Measurements from ENCODE around the gene EEF1G.

EEF1G gene

GRCh38 chr11:62536301-62536957 lies 37.3 kb downstream of the EEF1G start:
- no peak for DNase-seq

- no peak for DNase-seq
These were observed 37.9 kb downstream of the EEF1G start for GRCh38 chr11:62535802-62536201.

GRCh38 chr11:62534779-62535545 lies 38.7 kb downstream of the EEF1G start:
- DNase-seq = no peak

GRCh38 chr11:62532096-62532495 lies 41.6 kb downstream of the EEF1G start:
- DNase-seq = no peak

- no peak for DNase-seq
These were observed 56.8 kb downstream of the EEF1G start for GRCh38 chr11:62516736-62517371.

GRCh38 chr11:62514151-62514550 lies 59.5 kb downstream of the EEF1G start:
- DNase-seq = no peak

- no peak for DNase-seq
These were observed 60.1 kb downstream of the EEF1G start for GRCh38 chr11:62513626-62514025.

- no peak for DNase-seq
These were observed 60.7 kb downstream of the EEF1G start for GRCh38 chr11:62512961-62513360.

All from MV-4-11 (cell line).